Fibroblast of skin of abdomen (primary cell): ENCODE results near the gene GTF2H3.
A peak's percentile ranks its signal among the peaks of the same experiment; 100 is the strongest.

Source experiments
- DNase-seq: peaks from one replicate; pipeline ENCODE4 v3.0.0-alpha.2; 2013

The GTF2H3 gene

GRCh38 chr12:123645878-123646277 lies 12.2 kb downstream of the GTF2H3 start:
- DNase-seq = no peak

- DNase-seq = no peak
These were observed 14.8 kb downstream of the GTF2H3 start for GRCh38 chr12:123648401-123648800.

- DNase-seq = no peak
These were observed 20.6 kb downstream of the GTF2H3 start for GRCh38 chr12:123654129-123654701.

GRCh38 chr12:123655420-123655819 lies 21.8 kb downstream of the GTF2H3 start:
- no peak for DNase-seq

- DNase-seq = no peak
These were observed 22.8 kb downstream of the GTF2H3 start for GRCh38 chr12:123656392-123656791.

GRCh38 chr12:123657211-123657610 lies 23.6 kb downstream of the GTF2H3 start:
- DNase-seq = no peak

GRCh38 chr12:123659996-123660727 lies 26.5 kb downstream of the GTF2H3 start:
- peak; percentile 90 for DNase-seq

GRCh38 chr12:123667771-123668170 lies 34.1 kb downstream of the GTF2H3 start:
- no peak for DNase-seq

GRCh38 chr12:123670882-123671728 lies 37.5 kb downstream of the GTF2H3 start, which contains the start of gene TCTN2:
TCTN2 (plus strand) TSS chr12:123671113; CDS start chr12:123671241, 128 bp downstream.
- peak; percentile 90 for DNase-seq

GRCh38 chr12:123671876-123672275 lies 38.2 kb downstream of the GTF2H3 start:
- peak; percentile 12 for DNase-seq

- DNase-seq = no peak
These were observed 41.8 kb downstream of the GTF2H3 start for GRCh38 chr12:123675436-123675835.

- no peak for DNase-seq
These were observed 43.1 kb downstream of the GTF2H3 start for GRCh38 chr12:123676616-123677320.

- DNase-seq = no peak
These were observed 45.4 kb downstream of the GTF2H3 start for GRCh38 chr12:123678981-123679380.

- DNase-seq = no peak
These were observed 48.0 kb downstream of the GTF2H3 start for GRCh38 chr12:123681605-123682004.

- DNase-seq = no peak
These were observed 50.3 kb downstream of the GTF2H3 start for GRCh38 chr12:123683964-123684363.

GRCh38 chr12:123686636-123687190 lies 53.1 kb downstream of the GTF2H3 start:
- no peak for DNase-seq

- no peak for DNase-seq
These were observed 56.7 kb downstream of the GTF2H3 start for GRCh38 chr12:123690191-123690840.

- no peak for DNase-seq
These were observed 62.6 kb downstream of the GTF2H3 start for GRCh38 chr12:123696207-123696606.

GRCh38 chr12:123696646-123697045 lies 63.0 kb downstream of the GTF2H3 start:
- DNase-seq = no peak

GRCh38 chr12:123705935-123706334 lies 72.3 kb downstream of the GTF2H3 start:
- no peak for DNase-seq

- DNase-seq = no peak
These were observed 73.8 kb downstream of the GTF2H3 start for GRCh38 chr12:123707466-123707865.
